ENCODE results near the gene ZNF365.

GRCh38 chr10:62413048-62413447 lies 38.9 kb downstream of the ZNF365 start:
- no peak for TF ChIP-seq CTCF (IDR thresholded peaks at IDR 0.05; ENCODE audit: poor library complexity, severe bottlenecking)
- TF ChIP-seq POLR2AphosphoS5 (IDR thresholded peaks at IDR 0.05) = no peak
